Activated CD4-positive, alpha-beta T cell treated with anti-CD3 and anti-CD28 coated beads for 24 hours (primary cell): ENCODE results near the gene POTEM.
"Not testable (repeated sequence)": the region's sequence is repeated elsewhere in the genome, so short reads cannot be mapped to it uniquely, and the experiment has no call there.

Experiments
- DNase-seq, 2 donors: peaks; one replicate each; pipeline ENCODE4 v3.0.0-alpha.2; 2020; ENCODE audit warnings: low read depth in 2 of 2

The POTEM gene

DNA sequence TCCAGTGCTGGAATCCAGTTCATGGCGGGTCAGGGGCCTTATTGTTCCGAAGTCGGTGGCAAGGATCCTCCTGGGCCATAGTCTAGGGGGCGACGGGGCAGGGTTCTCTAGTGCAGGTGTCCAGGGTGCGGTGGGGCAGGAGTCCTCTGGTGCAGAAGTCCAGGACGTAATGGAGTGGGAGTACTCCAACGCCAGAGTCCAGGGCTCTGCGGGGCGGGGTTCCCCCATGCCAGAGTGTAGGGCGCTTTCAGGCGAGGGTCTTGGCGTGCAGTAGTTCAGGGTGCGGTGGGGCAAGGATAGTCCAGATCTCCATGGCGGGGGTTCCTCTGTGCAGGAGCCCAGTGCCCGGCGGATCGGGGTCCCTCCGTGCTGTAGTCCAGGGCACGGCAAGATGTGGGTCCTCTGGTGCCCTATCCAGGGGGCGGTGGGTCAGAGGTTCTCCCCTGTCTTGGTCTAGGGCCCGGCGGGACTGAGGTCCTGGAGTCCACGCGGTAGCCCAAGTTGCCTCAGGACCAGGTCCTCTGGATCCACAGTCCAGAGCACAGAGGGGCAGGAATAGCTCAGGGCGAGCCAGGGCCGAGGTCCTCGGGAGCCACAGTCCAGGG, 70.9 kb downstream of the POTEM start:
- not testable (repeated sequence) for DNase-seq

DNA sequence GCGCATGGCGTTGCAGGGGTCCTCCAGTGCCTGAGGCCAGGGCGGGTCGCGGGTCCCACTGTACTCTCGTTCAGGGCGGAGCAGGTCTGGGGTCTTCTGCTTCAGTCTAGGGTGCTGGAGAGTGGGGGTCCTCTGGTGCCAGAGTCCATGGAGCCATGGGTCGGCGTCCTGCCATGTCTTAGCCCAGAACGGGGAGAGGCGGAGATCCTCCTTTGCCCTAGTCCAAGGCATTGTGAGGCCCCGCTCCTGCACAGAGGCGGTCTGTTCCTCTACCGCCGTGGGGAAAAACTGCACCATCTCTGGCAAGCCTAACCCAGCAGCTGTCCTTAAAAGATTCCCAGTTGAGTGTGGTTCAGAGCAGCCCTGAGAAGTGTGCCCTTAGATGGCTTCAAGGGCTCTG, 71.6 kb downstream of the POTEM start:
- not testable (repeated sequence) for DNase-seq

DNA sequence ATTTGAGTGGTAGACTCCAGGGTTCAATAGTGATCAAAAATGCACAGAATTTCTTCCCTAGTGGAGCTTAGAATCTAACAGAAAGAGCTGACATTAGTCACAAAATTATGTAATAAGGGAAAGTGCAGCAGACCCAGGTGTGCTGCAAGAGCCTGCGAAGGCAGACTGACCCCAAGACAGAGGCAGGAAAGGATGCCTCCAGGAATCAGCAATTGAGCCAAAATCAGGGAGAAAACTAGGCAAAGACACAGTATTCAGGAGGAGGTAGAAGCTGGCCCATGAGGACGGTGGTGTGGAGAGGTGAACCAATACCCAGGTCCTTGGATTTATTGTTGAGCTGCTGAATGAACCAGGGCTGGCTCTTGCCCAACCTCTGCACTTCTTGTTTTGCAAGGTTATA, 76.2 kb downstream of the POTEM start:
- not testable (repeated sequence) for DNase-seq
